Stimulated activated CD8-positive, alpha-beta memory T cell treated with anti-CD3 and anti-CD28 coated beads, Interleukin-4, amount 100 ng/mL, for 4 hours (primary cell): ENCODE data around the gene TRIM49B.
"Not testable (repeated sequence)": the region's sequence is repeated elsewhere in the genome, so short reads cannot be mapped to it uniquely, and the experiment has no call there.

Experiments used
- DNase-seq, 2 donors: peaks; one replicate each; pipeline ENCODE4 v3.0.0-alpha.2; 2020; ENCODE audit warnings: low read depth in 2 of 2, low spot score in 1 of 2

TRIM49B gene, protein sequence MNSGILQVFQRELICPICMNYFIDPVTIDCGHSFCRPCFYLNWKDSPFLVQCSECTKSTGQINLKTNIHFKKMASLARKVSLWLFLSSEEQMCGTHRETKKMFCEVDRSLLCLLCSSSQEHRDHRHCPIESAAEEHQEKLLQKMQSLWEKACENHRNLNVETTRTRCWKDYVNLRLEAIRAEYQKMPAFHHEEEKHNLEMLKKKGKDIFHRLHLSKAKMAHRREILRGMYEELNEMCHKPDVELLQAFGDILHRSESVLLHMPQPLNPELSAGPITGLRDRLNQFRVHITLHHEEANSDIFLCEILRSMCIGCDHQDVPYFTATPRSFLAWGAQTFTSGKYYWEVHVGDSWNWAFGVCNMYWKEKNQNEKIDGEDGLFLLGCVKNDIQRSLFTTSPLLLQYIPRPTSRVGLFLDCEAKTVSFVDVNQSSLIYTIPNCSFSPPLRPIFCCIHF

DNA sequence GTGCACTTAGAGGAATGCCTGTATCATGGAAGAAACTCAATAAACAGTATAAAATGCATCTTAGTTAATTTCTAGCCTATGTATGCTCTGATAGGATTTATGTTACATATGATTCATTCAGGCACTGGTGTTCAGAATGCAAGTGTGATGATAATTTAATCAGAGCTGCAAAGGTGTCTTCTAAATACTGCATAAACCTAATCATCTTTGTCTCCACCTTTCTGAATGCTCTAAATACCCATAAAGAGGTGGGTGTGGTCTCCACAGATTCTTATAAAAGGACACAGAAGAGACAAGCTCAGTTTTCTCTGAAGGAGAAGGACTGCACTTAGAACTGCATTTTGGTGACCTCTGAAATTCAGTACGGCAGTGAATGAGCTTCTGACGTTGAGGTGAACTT, at the start of gene TRIM49B:
Gene TRIM49B (plus strand): TSS at position 301 of the 400 bp plus-strand sequence. CDS start 2,777 bp downstream, outside the sequence.
- DNase-seq, result not testable (repeated sequence)

DNA sequence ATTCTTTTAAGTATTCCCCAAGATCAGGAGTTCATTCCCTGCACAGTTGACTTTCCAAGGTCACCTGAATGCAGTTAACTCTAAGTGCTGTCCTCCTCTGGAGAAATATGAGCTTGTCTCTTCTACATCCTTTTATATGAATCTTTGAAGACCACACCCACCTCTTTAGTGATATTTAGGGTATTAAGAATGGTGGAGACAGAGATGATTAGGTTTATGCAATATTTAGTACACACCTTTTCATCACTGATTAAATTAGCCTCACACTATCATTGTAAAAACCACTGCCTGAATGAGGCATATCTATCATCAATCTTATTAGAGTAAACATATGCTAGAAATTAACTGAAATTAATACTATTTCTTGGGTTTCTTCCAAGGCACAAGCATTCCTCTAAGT, 44.8 kb upstream of the TRIM49B start, which contains the start of gene TRIM51G:
Gene TRIM51G (minus strand): TSS at position 101 of the 400 bp plus-strand sequence. CDS start 2,190 bp downstream, outside the sequence.
- DNase-seq, result not testable (repeated sequence)

DNA sequence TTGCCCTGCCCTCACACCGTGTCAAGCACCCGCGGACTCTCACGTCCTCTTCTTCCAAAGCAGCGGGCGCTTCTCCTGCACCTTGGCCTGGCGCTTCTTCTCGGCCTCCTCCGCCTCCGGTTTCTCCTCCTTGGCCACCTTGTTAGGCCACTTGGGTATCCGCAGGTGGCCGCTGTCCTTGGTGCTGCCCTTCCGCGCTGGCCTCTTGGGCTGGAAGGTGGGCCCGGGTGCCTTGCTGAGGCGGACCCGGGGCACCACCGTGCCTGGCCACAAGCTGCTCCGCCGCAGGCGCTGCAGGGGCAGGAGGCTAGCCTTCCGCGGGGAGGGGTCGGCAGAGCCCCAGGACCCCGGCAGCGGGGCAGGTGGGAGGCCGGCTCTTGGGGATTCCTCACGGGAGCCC, 19.6 kb downstream of the TRIM49B start:
- not testable (repeated sequence) for DNase-seq

DNA sequence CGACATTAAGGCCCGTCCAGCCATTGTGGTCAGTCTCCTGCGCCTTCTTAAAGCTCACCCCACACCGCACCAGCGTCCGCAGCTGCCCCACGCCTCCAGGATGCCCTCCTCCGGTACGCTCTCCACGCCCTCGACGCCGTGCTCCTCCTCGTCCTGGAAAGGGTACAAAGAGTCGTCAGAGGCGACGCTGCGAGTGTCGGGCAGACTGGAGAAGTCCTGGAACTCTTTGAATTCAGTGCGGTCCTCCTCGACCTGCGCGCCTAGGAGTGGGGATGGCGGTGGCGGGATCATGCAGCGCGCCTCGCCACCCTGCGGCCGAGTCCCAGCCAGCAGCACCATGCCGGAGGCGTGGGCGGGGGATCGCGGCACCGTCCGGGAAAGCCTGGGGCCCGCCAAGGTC, 21.2 kb downstream of the TRIM49B start:
- DNase-seq, result not testable (repeated sequence)

DNA sequence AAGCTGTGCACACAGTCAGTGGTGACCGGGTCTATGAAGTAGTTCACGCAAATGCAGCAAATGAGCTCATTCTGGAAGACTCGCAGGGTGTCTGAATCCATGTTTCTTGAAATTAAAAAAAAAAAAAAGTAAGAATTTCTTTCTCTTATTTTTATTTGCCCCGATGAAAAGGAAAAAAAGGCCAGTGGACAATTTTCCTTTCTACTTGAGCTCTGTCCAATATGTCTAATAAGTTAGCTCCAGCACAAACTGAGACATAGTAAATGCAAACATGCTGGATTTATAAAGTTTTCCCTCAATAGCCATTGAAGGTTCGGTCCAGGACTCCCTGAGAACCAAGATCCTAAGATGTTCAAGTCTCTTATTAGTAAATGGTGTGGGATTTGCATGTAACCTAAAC, 30.4 kb downstream of the TRIM49B start, which contains the start of gene TRIM64C:
Gene TRIM64C (minus strand): TSS at position 101 of the 400 bp plus-strand sequence. CDS start 0 bp downstream, at position 101.
- not testable (repeated sequence) for DNase-seq

DNA sequence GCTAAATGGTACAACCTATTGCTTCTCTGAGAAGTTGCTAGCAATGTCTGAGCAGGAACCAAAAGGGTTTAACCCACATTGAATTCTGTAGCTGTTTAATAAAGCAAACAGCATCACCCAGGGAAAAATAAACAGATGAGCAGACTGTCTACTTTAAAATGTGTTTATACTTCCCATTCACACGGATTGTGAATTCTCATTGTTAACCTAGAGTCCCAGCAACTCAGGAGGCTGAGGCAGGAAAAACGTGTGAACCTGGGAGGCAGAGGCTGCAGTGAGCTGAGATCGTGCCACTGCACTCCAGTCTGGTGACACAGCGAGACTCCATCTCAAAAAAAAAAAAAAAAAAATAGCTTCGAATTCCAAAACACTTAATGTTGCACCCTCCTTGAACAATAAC, 41.3 kb downstream of the TRIM49B start:
- DNase-seq, result not testable (repeated sequence)
